Stimulated activated CD4-positive, alpha-beta T cell treated with anti-CD3 and anti-CD28 coated beads, Interleukin-4, amount 100 ng/mL, for 4 hours (primary cell): ENCODE results near the gene NUDT6.
"Not testable (repeated sequence)": the region's sequence is repeated elsewhere in the genome, so short reads cannot be mapped to it uniquely, and the experiment has no call there.

Experiments used
- DNase-seq, 2 experiments: peaks; one replicate each; pipeline ENCODE4 v3.0.0-alpha.2; 2020

Gene NUDT6

DNA sequence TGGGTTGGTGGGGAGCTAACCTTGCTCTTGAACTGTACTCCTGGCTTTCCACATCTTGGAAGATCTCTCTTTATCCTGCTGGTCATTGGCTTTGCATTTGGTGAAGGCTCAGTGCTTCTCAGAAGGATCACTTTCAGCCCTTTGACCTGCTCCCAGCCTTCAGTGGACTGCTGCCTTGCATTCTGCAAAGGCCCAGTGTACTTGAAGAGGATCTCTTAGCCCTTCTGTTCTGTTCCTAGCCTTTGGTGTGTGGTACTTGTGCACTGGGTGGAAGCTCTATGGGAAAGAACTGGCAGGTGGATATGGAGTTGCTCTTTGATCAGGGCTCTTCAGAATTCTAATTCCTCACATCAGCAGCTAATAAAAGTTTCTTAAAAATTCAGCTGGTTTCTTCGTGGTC lies 49.3 kb downstream of the NUDT6 start:
- DNase-seq: no peak

DNA sequence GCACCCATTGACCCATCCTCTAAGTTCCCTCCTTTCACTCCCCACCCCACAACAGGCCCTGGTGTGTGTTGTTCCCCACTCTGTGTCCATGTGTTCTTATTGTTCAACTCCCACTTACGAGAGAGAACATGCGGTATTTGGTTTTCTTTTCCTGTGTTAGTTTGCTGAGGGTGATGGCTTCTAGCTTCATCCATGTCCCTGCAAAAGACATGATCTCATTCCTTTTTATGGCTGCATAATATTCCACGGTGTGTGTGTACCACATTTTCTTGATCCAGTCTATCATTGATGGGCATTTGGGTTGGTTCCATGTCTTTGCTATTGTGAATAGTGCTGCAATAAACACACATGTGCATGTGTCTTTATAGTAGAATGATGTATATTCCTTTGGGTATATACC lies 54.2 kb downstream of the NUDT6 start:
- not testable (repeated sequence) for DNase-seq

DNA sequence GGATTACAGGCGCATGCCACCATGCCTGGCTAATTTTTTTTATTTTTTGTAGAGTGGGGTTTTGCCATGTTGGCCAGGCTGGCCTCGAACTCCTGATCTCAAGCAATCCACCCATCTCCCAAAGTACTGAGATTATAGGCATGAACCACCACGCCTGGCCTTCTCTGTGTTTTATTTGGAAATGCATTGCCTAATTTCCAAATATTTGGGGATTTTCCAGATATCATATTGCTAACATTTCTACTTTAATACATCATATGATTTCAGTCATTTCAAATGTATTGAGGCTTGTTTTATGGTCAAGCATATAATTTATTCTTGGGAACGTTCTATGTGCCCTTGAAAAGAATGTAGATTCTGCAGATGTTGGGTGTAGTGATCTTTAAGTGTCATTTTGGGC lies 57.0 kb downstream of the NUDT6 start:
- DNase-seq: no peak

DNA sequence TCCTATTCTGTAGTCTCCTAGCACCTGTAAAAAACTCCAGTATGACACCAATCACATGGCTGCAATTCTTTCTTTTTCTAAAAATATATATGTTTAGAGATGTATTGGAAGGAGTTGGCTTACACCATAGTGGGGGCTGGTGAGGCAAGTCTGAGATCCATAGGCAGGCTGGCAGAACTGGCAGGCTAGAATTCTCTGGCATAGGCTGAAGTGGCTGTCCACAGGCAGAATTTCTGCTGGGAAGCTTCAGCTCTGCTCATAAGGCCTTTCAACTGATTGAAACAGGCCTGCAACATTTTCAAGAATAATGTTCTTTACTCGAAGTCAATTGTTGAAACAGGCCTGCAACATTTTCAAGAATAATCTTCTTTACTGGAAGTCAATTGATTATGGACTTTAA lies 58.8 kb downstream of the NUDT6 start:
- no peak for DNase-seq

DNA sequence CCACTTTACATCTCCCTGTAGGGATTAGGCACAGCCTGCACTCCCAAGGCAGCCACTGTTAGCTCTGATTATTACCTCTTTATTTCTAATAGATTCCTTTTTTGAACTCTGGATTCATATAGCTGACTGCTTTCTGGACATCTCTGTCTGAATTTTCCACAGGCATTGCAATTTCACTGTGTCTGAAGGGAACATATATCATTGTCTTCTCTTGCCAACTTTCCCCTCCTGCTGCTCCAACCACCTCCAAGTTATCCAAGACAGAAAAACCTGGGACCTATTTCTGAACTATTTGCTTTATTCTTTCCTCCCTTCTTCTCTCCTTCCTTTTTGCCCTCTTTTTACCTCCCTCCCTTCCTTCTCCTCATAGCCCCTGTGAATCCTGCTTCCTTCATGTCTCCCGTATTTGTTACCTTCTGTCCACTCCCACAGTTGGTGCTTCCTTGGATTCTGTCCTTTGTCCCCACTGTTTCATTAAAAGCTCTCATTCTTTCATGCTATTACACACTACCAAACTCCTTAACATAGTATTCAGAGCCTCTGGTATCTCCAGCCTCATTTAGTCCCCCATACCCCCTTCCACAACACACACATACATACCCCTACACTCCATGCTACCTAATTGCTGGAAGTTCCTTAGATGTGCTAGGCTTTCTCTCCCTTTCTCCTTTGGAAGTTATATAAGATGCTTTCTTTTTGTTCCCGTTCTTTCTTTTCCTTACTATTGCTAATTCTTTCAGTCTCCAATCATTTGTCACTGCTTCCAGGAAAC lies 61.0 kb downstream of the NUDT6 start:
- no peak for DNase-seq

DNA sequence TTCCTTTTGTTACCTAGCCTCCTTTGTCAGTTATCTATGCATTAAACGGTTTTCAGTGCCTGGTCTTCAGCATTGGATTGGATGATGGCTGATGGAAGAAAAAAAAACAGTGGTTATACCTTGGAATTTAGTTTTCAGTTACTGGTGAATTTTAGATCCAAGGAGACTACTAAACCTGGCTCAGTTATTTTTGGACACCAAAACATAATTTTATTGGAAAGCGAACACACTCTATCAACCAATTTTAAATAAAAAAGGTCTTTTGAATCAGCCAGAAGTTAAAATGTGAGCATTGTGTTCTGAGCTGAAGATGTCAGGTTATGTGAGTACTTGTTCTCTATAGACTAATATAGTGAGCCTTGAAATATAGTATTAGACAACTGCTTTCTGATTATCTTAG lies 63.7 kb downstream of the NUDT6 start:
- DNase-seq: no peak

DNA sequence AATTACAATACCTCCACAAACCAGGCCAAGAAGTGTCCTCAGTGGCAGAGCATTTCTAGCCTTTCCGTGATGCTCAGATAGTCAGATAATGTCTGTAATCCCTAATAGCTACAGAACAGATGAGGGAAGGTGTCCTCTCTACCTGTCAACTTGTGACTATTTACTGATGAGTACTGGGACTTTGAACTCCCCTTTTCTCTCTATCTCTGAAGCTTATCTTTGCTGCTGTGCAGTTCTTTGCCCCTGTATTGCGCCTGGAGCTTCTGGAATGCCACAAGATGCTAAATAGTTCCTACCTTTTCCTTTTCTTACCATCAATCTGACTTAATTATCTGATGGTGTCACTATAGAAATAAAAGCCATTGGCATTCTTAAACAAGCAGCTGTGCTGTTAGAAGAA lies 65.2 kb downstream of the NUDT6 start:
- no peak for DNase-seq

- DNase-seq: no peak
These were observed 67.0 kb downstream of the NUDT6 start for GRCh38 chr4:122855353-122855890.

DNA sequence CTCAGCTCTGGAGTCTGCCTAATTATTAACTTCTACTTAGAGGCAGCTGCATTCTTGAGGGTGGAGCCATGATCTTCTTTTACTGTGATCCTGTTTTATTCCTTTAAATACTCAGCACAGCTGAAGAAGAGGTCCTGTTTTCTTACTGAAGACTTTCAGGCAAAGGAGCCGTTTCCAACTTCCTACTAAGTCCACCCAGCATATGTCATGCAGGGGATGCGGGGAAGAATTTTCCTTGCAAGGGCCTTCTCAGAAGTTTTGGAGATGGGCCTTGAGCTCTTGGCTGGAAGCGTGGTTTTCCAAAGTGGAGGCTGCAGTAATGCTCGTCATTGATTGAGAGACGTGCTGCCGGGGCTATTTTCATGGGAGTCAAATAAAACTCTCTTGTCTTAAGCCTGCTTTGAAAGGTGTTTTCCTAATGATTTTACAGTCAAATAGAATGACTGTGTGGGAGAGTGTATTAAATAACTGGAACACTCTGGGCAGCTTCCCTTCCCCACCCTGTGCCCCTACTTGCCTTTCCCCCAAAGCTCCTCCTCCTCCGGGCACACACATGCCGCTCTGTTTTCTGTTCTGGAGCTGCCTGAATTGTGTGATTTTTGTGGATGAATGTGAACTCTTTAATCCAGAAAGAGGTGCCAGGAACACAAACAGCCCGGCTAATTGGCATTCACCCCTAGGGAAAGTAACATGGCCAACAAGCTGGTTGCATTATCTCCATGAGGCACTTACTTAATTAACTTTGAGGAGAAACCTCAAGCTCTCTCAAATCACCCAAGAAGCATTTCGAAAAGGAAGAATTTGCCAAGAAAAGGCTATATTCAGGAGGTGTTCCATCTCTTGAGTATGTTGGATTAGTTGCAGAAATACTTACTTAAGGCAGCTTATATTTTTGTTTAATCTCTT lies 67.7 kb downstream of the NUDT6 start:
- no peak for DNase-seq

- no peak for DNase-seq
These were observed 70.8 kb downstream of the NUDT6 start for GRCh38 chr4:122851568-122851967.

DNA sequence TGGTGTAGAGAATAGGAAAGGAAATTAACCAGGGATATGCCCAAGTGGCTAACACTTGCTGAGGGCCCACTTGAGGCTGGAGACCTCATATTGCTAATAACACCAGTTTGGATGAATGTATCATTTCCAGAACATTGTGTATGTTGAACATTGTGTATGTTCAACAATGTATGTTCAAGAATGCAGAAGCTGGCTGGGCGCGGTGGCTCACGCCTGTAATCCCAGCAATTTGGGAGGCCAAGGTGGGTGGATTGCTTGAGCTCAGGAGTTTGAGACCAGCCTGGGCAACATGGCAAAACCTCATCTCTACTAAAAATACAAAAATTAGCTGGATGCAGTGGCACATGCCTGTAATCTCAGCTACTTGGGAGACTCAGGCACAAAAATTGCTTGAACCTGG lies 72.6 kb downstream of the NUDT6 start:
- not testable (repeated sequence) for DNase-seq

DNA sequence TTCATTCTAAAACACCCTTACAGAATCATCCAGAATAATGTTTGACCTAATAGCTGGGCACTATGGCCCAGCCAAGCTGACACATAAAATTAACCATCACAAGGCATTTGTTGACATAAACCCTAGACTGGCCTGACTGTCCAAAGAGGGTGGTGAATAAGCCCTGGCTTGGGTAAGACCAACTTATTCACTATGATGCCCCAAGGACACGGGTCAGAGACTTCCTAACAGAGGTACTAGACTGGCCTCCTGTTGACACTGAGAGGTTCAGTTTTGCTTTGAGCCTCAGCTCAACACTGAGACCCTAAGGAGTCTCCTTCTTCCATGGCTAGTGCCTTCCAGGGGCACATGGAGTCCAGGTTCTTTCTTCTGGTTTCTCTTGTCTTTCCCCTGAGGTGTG lies 74.5 kb downstream of the NUDT6 start:
- no peak for DNase-seq

DNA sequence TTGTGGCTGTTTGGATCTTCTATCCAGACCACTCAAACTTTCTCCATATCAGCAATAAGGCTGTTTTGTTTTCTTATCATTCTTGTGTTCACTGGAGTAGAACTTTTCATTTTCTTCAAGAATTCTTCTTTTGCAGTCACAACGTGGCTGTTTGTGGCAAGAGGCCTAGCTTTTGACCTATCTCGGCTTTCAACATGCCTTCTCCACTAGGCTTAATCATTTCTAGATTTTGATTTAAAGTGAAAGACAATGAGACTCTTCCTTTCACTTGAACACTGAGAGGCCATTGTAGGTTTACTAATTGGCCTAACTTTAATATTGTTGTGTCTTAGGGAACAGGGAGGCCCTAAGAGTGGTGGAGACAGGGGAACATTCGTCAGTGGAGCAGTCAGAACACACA lies 76.6 kb downstream of the NUDT6 start:
- DNase-seq: no peak

DNA sequence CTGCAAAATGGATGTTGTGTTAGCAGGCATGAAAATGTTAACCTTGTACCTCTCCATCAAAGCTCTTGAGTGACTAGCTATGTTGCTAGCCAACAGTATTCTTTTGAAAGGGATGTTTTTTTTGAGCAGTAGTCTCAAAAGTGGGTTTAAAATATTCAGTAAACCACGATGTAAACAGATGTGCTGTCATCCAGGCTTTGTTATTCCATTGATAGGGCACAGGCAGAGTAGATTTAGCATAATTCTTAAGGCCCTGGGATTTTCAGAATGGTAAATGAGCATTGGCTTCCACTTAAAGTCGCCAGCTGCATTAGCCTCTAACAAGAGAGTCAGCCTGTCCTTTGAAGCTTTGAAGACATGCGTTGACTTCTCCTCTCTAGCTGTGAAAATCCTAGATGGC lies 77.3 kb downstream of the NUDT6 start:
- DNase-seq: no peak

- not testable (repeated sequence) for DNase-seq
These were observed 78.0 kb downstream of the NUDT6 start for GRCh38 chr4:122844391-122844790.

DNA sequence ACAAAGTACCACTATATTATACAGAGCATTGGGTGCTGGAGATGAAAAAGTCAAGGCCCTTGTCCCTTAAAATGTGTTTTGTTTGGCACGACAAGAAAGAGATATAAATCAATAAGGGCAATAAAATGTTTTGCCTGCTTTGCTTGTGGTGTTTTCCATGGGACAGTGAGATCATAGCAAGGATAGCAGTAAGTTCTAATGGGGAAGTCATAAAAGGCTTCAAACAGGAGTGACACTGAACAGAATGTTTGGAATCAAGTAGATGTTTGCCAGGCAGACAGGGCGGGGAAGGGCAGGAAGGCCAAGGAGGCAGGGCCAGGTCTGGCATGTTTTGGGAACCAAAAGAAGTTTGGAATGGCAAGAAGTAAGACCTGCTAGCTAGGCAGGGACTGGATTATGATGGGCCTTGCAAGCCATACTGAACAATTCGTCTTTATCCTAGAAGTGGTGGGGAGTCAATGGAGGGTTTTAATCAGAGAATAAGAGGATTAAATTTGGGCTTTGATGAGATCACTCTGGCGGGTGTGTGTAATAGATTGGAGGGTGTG lies 79.3 kb downstream of the NUDT6 start:
- DNase-seq: no peak
